Measurements from ENCODE around the gene LGALS7.
"Not testable (repeated sequence)": the region's sequence is repeated elsewhere in the genome, so short reads cannot be mapped to it uniquely, and the experiment has no call there.

The LGALS7 gene

GRCh38 chr19:38793671-38794070 is 20.4 kb upstream of the LGALS7 start:
- Histone ChIP-seq H3K36me3 (ENCODE audit: insufficient read depth) (no peaks in the 10 kb centered on the region), H2AFZ (ENCODE audit: low read depth) (no peak overlapping the region), H3K4me3 (IDR thresholded peaks at IDR 0.05; ENCODE audit: insufficient read depth, low read depth, low read length) (no peak overlapping the region), H4K20me1 (ENCODE audit: insufficient read depth) (no peaks in the 10 kb centered on the region), H3K79me2 (ENCODE audit: insufficient read depth, low read depth) (no peaks in the 10 kb centered on the region), H3K4me1 (ENCODE audit: low read depth, poor library complexity, severe bottlenecking) (no peaks in the 10 kb centered on the region), H3K27ac (no peak overlapping the region), H3K4me2 (no peak overlapping the region), H3K27me3 (ENCODE audit: insufficient read depth, low read depth) (no peaks in the 10 kb centered on the region), H3K9ac (no peak overlapping the region)
- TF ChIP-seq CTCF (conservative IDR thresholded peaks at IDR 0.05; ENCODE audit: low read depth, low read length), result no peak

- Histone ChIP-seq H3K79me2 (ENCODE audit: insufficient read depth, low read depth) (no peaks in the 10 kb centered on the region), H3K36me3 (ENCODE audit: insufficient read depth) (no peaks in the 10 kb centered on the region), H3K4me3 (IDR thresholded peaks at IDR 0.05; ENCODE audit: insufficient read depth, low read depth, low read length) (no peak overlapping the region), H3K4me2 (no peak overlapping the region), H3K4me1 (ENCODE audit: low read depth, poor library complexity, severe bottlenecking) (no peaks in the 10 kb centered on the region), H3K9ac (no peak overlapping the region), H2AFZ (ENCODE audit: low read depth) (no peak overlapping the region), H3K27me3 (ENCODE audit: insufficient read depth, low read depth) (no peaks in the 10 kb centered on the region), H4K20me1 (ENCODE audit: insufficient read depth) (no peaks in the 10 kb centered on the region), H3K27ac (no peak overlapping the region)
- no peak for TF ChIP-seq CTCF (conservative IDR thresholded peaks at IDR 0.05; ENCODE audit: low read depth, low read length)
Observed at GRCh38 chr19:38793177-38793576, 19.9 kb upstream of the LGALS7 start.

GRCh38 chr19:38792250-38793111 is 19.2 kb upstream of the LGALS7 start:
- no peak overlapping the region for H2AFZ ChIP-seq (ENCODE audit: low read depth)
- no peak overlapping the region for H3K4me2 ChIP-seq
- no peaks in the 10 kb centered on the region for H3K36me3 ChIP-seq (ENCODE audit: insufficient read depth)
- H3K9ac ChIP-seq, result no peak overlapping the region
- no peak for TF ChIP-seq CTCF (conservative IDR thresholded peaks at IDR 0.05; ENCODE audit: low read depth, low read length)
- no peaks in the 10 kb centered on the region for H4K20me1 ChIP-seq (ENCODE audit: insufficient read depth)
- no peak overlapping the region for H3K4me3 ChIP-seq (IDR thresholded peaks at IDR 0.05; ENCODE audit: insufficient read depth, low read depth, low read length)
- no peak overlapping the region for H3K27ac ChIP-seq
- no peaks in the 10 kb centered on the region for H3K27me3 ChIP-seq (ENCODE audit: insufficient read depth, low read depth)
- H3K4me1 ChIP-seq (ENCODE audit: low read depth, poor library complexity, severe bottlenecking), result no peaks in the 10 kb centered on the region
- H3K79me2 ChIP-seq (ENCODE audit: insufficient read depth, low read depth), result no peaks in the 10 kb centered on the region

- H3K79me2 ChIP-seq (ENCODE audit: insufficient read depth, low read depth); H3K4me2 ChIP-seq; H3K4me1 ChIP-seq (ENCODE audit: low read depth, poor library complexity, severe bottlenecking); H3K4me3 ChIP-seq (IDR thresholded peaks at IDR 0.05; ENCODE audit: insufficient read depth, low read depth, low read length); H2AFZ ChIP-seq (ENCODE audit: low read depth); H3K27me3 ChIP-seq (ENCODE audit: insufficient read depth, low read depth); H3K36me3 ChIP-seq (ENCODE audit: insufficient read depth); H4K20me1 ChIP-seq (ENCODE audit: insufficient read depth); H3K9ac ChIP-seq; H3K27ac ChIP-seq: not testable (repeated sequence)
Observed at GRCh38 chr19:38791451-38792064, 18.2 kb upstream of the LGALS7 start.

GRCh38 chr19:38790507-38791403 is 17.4 kb upstream of the LGALS7 start:
- H3K4me3 ChIP-seq (IDR thresholded peaks at IDR 0.05; ENCODE audit: insufficient read depth, low read depth, low read length); H3K79me2 ChIP-seq (ENCODE audit: insufficient read depth, low read depth); H3K27ac ChIP-seq; H3K9ac ChIP-seq; H3K4me1 ChIP-seq (ENCODE audit: low read depth, poor library complexity, severe bottlenecking); H4K20me1 ChIP-seq (ENCODE audit: insufficient read depth); H2AFZ ChIP-seq (ENCODE audit: low read depth); H3K4me2 ChIP-seq; H3K36me3 ChIP-seq (ENCODE audit: insufficient read depth); H3K27me3 ChIP-seq (ENCODE audit: insufficient read depth, low read depth): not testable (repeated sequence)
